ENCODE results near the gene PPP2R3C. TPM values are rescaled to one million over a fixed set of nuclear protein-coding genes. Genes with fewer than 3 reads are reported as not detected.

The PPP2R3C gene
- total RNA-seq, 1 experiment from 2014 or later, result 19.6 TPM

DNA sequence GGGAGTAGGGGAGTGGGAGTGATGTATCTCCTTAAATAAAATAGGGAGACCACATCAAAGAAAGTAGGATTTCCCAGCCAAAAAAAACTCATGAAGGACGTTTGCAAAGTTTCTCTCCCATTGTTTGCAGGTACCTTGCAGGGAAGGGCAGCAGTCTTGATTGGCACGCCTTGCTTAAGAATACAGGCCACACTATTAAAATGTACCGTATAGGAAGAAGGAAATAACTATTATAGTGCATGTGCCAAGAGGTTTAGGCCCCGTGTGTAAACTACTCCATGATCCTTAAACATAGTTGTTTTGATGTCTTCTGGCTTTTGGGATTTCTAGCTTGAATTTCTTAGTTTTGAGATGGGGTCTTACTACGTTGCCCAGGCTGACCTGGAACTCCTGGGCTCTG, 43.1 kb upstream of the PPP2R3C start:
- ATAC-seq (no peak), DNase-seq (ENCODE audit: low read depth, low spot score) (no peak)
- intact Hi-C loops (cut with micrococcal nuclease; ENCODE audit: unreplicated experiment), result no loop called here
- no peaks in the 10 kb centered on the region for H3K36me3 ChIP-seq (ENCODE audit: control insufficient read depth, insufficient read depth, low read length)
- H3K4me3 ChIP-seq (ENCODE audit: low read depth in 2 of 2, low read length in 2 of 2), result no peak overlapping the region
- in situ Hi-C loops (cut with HindIII; ENCODE audit: low pct_unique_long_range_greater_than_20kb, low sequenced_read_pairs), result no loop called here
- ChIA-PET POLR2A (no interaction called here), CTCF (interaction anchor here (0.6 kb wide), 1 partner anchor 450 kb away, joined by 3 read pairs; no protein-coding TSS in a partner anchor)
- no peaks in the 10 kb centered on the region for H3K9me3 ChIP-seq (ENCODE audit: control insufficient read depth, insufficient read depth, low read depth, low read length)
- BruUV-seq (replicated peaks), result no TSS peak
- H3K27me3 ChIP-seq (ENCODE audit: control insufficient read depth, insufficient read depth, low read length), result no peaks in the 10 kb centered on the region
- H3K4me1 ChIP-seq (ENCODE audit: control insufficient read depth, insufficient read depth, low read length), result peaks cover 20% of the 10 kb centered on the region
- TF ChIP-seq, protein P1, sequence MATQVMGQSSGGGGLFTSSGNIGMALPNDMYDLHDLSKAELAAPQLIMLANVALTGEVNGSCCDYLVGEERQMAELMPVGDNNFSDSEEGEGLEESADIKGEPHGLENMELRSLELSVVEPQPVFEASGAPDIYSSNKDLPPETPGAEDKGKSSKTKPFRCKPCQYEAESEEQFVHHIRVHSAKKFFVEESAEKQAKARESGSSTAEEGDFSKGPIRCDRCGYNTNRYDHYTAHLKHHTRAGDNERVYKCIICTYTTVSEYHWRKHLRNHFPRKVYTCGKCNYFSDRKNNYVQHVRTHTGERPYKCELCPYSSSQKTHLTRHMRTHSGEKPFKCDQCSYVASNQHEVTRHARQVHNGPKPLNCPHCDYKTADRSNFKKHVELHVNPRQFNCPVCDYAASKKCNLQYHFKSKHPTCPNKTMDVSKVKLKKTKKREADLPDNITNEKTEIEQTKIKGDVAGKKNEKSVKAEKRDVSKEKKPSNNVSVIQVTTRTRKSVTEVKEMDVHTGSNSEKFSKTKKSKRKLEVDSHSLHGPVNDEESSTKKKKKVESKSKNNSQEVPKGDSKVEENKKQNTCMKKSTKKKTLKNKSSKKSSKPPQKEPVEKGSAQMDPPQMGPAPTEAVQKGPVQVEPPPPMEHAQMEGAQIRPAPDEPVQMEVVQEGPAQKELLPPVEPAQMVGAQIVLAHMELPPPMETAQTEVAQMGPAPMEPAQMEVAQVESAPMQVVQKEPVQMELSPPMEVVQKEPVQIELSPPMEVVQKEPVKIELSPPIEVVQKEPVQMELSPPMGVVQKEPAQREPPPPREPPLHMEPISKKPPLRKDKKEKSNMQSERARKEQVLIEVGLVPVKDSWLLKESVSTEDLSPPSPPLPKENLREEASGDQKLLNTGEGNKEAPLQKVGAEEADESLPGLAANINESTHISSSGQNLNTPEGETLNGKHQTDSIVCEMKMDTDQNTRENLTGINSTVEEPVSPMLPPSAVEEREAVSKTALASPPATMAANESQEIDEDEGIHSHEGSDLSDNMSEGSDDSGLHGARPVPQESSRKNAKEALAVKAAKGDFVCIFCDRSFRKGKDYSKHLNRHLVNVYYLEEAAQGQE (IDR thresholded peaks at IDR 0.05; ENCODE audit: insufficient read depth in 1 of 2, low read depth in 2 of 2, low read length in 1 of 2), result no peak
- TF ChIP-seq POLR2AphosphoS5 (IDR thresholded peaks at IDR 0.05; ENCODE audit: low read depth, low read length) (no peak), TCF7L2 (IDR thresholded peaks at IDR 0.05; ENCODE audit: low read depth, low read length) (no peak), SIN3A (IDR thresholded peaks at IDR 0.05; ENCODE audit: borderline replicate concordance, insufficient read depth, low read depth, low read length) (no peak)
- TF ChIP-seq, protein P2, sequence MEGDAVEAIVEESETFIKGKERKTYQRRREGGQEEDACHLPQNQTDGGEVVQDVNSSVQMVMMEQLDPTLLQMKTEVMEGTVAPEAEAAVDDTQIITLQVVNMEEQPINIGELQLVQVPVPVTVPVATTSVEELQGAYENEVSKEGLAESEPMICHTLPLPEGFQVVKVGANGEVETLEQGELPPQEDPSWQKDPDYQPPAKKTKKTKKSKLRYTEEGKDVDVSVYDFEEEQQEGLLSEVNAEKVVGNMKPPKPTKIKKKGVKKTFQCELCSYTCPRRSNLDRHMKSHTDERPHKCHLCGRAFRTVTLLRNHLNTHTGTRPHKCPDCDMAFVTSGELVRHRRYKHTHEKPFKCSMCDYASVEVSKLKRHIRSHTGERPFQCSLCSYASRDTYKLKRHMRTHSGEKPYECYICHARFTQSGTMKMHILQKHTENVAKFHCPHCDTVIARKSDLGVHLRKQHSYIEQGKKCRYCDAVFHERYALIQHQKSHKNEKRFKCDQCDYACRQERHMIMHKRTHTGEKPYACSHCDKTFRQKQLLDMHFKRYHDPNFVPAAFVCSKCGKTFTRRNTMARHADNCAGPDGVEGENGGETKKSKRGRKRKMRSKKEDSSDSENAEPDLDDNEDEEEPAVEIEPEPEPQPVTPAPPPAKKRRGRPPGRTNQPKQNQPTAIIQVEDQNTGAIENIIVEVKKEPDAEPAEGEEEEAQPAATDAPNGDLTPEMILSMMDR (IDR thresholded peaks at IDR 0.05), result no peak
- no peak overlapping the region for H3K27ac ChIP-seq (ENCODE audit: low read length)

DNA sequence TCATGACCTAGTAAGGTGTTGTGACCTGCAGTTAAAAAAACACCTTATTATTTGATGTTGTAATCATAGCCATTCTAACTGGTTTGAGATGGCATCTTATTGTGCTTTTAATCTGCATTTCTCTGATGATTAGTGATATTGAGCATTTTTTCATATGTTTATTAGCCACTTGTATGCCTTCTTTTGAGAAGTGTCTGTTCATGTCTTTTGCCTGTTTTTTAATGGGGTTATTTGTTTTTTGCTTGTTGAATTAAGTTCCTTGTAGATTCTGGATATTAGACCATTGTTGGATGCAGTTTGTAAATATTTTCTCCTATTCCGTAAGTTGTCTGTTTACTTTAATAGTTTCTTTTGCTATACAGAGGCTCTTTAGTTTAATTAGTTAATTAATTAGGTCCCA, 41.6 kb upstream of the PPP2R3C start:
- ChIA-PET CTCF (no interaction called here), POLR2A (no interaction called here)
- in situ Hi-C loops (cut with HindIII; ENCODE audit: low pct_unique_long_range_greater_than_20kb, low sequenced_read_pairs) (no loop called here), intact Hi-C loops (cut with micrococcal nuclease; ENCODE audit: unreplicated experiment) (no loop called here)
- TF ChIP-seq SIN3A (IDR thresholded peaks at IDR 0.05; ENCODE audit: borderline replicate concordance, insufficient read depth, low read depth, low read length), result no peak
- no peak for TF ChIP-seq POLR2AphosphoS5 (IDR thresholded peaks at IDR 0.05; ENCODE audit: low read depth, low read length)
- TF ChIP-seq, protein P2 (IDR thresholded peaks at IDR 0.05), result no peak
- TF ChIP-seq, protein P1 (IDR thresholded peaks at IDR 0.05; ENCODE audit: insufficient read depth in 1 of 2, low read depth in 2 of 2, low read length in 1 of 2), result no peak
- TF ChIP-seq TCF7L2 (IDR thresholded peaks at IDR 0.05; ENCODE audit: low read depth, low read length), result no peak
- Histone ChIP-seq H3K27ac (ENCODE audit: low read length) (no peak overlapping the region), H3K4me3 (ENCODE audit: low read depth in 2 of 2, low read length in 2 of 2) (no peak overlapping the region), H3K4me1 (ENCODE audit: control insufficient read depth, insufficient read depth, low read length) (peaks cover 34% of the 10 kb centered on the region), H3K27me3 (ENCODE audit: control insufficient read depth, insufficient read depth, low read length) (no peaks in the 10 kb centered on the region), H3K9me3 (ENCODE audit: control insufficient read depth, insufficient read depth, low read depth, low read length) (no peaks in the 10 kb centered on the region), H3K36me3 (ENCODE audit: control insufficient read depth, insufficient read depth, low read length) (no peaks in the 10 kb centered on the region)
- DNase-seq (ENCODE audit: low read depth, low spot score) (no peak), ATAC-seq (no peak)
- no TSS peak for BruUV-seq (replicated peaks)

Measured in Panc1 (cell line).